ENCODE data around the gene RGL2. TPM values are rescaled to one million over a fixed set of nuclear protein-coding genes. Genes with fewer than 3 reads are reported as not detected.
A peak's percentile ranks its signal among the peaks of the same experiment; 100 is the strongest.

RGL2 gene
- total and polyA plus RNA-seq, 2 of the 13 experiments (the other 11 are each of a cell fraction or from before 2014, with no cell fraction given) = 22.9 to 47.4 TPM

- TF ChIP-seq, protein P1, sequence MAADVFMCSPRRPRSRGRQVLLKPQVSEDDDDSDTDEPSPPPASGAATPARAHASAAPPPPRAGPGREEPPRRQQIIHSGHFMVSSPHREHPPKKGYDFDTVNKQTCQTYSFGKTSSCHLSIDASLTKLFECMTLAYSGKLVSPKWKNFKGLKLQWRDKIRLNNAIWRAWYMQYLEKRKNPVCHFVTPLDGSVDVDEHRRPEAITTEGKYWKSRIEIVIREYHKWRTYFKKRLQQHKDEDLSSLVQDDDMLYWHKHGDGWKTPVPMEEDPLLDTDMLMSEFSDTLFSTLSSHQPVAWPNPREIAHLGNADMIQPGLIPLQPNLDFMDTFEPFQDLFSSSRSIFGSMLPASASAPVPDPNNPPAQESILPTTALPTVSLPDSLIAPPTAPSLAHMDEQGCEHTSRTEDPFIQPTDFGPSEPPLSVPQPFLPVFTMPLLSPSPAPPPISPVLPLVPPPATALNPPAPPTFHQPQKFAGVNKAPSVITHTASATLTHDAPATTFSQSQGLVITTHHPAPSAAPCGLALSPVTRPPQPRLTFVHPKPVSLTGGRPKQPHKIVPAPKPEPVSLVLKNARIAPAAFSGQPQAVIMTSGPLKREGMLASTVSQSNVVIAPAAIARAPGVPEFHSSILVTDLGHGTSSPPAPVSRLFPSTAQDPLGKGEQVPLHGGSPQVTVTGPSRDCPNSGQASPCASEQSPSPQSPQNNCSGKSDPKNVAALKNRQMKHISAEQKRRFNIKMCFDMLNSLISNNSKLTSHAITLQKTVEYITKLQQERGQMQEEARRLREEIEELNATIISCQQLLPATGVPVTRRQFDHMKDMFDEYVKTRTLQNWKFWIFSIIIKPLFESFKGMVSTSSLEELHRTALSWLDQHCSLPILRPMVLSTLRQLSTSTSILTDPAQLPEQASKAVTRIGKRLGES (CRISPR knock-in tag; IDR thresholded peaks at IDR 0.05; ENCODE audit: borderline replicate concordance) = no peak
- no peak for TF ChIP-seq ZNF567 (CRISPR knock-in tag; IDR thresholded peaks at IDR 0.05; ENCODE audit: borderline replicate concordance)
- peak; percentile 31; the same call in 1 of the 2 replicates for TF ChIP-seq HDAC1 (CRISPR knock-in tag; IDR thresholded peaks at IDR 0.05)
- no peak for TF ChIP-seq ZNF180 (CRISPR knock-in tag; IDR thresholded peaks at IDR 0.05; ENCODE audit: borderline replicate concordance, low read depth)
- no peak for TF ChIP-seq ZSCAN20 (CRISPR knock-in tag; IDR thresholded peaks at IDR 0.05; ENCODE audit: borderline replicate concordance)
- no peak for TF ChIP-seq ZNF530 (CRISPR knock-in tag; IDR thresholded peaks at IDR 0.05; ENCODE audit: low read depth)
- TF ChIP-seq ZNF235 (CRISPR knock-in tag; IDR thresholded peaks at IDR 0.05; ENCODE audit: borderline replicate concordance) = no peak
- TF ChIP-seq RFX5 (IDR thresholded peaks at IDR 0.05; ENCODE audit: low read depth, low read length) = no peak
- no peak for TF ChIP-seq RARG (CRISPR knock-in tag; IDR thresholded peaks at IDR 0.05; ENCODE audit: low read depth)
- no peak for TF ChIP-seq ZNF274 (CRISPR knock-in tag; IDR thresholded peaks at IDR 0.05)
- 0 out of 2 replicates have a peak, but pooled peaks have one; percentile 46 for TF ChIP-seq ZNF788 (CRISPR knock-in tag; IDR thresholded peaks at IDR 0.05; ENCODE audit: borderline replicate concordance)
- no peak for TF ChIP-seq KLF15 (CRISPR knock-in tag; IDR thresholded peaks at IDR 0.05; ENCODE audit: borderline replicate concordance)
- no peak for TF ChIP-seq JUND (CRISPR knock-in tag; IDR thresholded peaks at IDR 0.05)
- TF ChIP-seq, protein P2, sequence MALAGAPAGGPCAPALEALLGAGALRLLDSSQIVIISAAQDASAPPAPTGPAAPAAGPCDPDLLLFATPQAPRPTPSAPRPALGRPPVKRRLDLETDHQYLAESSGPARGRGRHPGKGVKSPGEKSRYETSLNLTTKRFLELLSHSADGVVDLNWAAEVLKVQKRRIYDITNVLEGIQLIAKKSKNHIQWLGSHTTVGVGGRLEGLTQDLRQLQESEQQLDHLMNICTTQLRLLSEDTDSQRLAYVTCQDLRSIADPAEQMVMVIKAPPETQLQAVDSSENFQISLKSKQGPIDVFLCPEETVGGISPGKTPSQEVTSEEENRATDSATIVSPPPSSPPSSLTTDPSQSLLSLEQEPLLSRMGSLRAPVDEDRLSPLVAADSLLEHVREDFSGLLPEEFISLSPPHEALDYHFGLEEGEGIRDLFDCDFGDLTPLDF (CRISPR knock-in tag; IDR thresholded peaks at IDR 0.05) = no peak
- TF ChIP-seq ATM (IDR thresholded peaks at IDR 0.05; ENCODE audit: borderline replicate concordance) = no peak
- peak; percentile 46 for TF ChIP-seq ZNF781 (CRISPR knock-in tag; IDR thresholded peaks at IDR 0.05; ENCODE audit: borderline replicate concordance, not compliant biosample characterization)
- TF ChIP-seq, protein P3, sequence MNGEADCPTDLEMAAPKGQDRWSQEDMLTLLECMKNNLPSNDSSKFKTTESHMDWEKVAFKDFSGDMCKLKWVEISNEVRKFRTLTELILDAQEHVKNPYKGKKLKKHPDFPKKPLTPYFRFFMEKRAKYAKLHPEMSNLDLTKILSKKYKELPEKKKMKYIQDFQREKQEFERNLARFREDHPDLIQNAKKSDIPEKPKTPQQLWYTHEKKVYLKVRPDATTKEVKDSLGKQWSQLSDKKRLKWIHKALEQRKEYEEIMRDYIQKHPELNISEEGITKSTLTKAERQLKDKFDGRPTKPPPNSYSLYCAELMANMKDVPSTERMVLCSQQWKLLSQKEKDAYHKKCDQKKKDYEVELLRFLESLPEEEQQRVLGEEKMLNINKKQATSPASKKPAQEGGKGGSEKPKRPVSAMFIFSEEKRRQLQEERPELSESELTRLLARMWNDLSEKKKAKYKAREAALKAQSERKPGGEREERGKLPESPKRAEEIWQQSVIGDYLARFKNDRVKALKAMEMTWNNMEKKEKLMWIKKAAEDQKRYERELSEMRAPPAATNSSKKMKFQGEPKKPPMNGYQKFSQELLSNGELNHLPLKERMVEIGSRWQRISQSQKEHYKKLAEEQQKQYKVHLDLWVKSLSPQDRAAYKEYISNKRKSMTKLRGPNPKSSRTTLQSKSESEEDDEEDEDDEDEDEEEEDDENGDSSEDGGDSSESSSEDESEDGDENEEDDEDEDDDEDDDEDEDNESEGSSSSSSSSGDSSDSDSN (CRISPR knock-in tag; IDR thresholded peaks at IDR 0.05) = 0 out of 2 replicates have a peak, but pooled peaks have one; percentile 15
- TF ChIP-seq ZNF619 (CRISPR knock-in tag; IDR thresholded peaks at IDR 0.05) = no peak; the same call in 1 of the 2 replicates
- no peak for TF ChIP-seq ZNF263 (CRISPR knock-in tag; IDR thresholded peaks at IDR 0.05)
- TF ChIP-seq XBP1 (CRISPR knock-in tag; IDR thresholded peaks at IDR 0.05) = no peak
- TF ChIP-seq, protein P4, sequence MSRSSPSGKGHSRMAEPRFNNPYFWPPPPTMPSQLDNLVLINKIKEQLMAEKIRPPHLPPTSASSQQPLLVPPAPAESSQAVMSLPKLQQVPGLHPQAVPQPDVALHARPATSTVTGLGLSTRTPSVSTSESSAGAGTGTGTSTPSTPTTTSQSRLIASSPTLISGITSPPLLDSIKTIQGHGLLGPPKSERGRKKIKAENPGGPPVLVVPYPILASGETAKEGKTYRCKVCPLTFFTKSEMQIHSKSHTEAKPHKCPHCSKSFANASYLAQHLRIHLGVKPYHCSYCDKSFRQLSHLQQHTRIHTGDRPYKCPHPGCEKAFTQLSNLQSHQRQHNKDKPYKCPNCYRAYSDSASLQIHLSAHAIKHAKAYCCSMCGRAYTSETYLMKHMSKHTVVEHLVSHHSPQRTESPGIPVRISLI (CRISPR knock-in tag; IDR thresholded peaks at IDR 0.05; ENCODE audit: borderline replicate concordance) = no peak
These were observed 578 bp downstream of the RGL2 start (continued) for GRCh38 chr6:33297956-33298772.

Measured in HepG2 (cell line).